ACHN (cell line): Measurements from ENCODE around the gene ALDH1A3.

Source experiments
- DNase-seq: peaks from one replicate; pipeline ENCODE4 v3.0.0-alpha.2; 2015
- in situ Hi-C: cut with HindIII; loops from 2 replicates; pipeline ENCODE4 v1.10.0; 2017; ENCODE audit warnings: low sequenced_read_pairs, low pct_ligation_motif_present, low pct_unique_long_range_greater_than_20kb

The ALDH1A3 gene

GRCh38 chr15:100878130-100878529, 1.5 kb upstream of the ALDH1A3 start:
- in situ Hi-C loops: no loop called here
- no peak for DNase-seq

GRCh38 chr15:100878648-100879047, 983 bp upstream of the ALDH1A3 start:
- DNase-seq: no peak

GRCh38 chr15:100879061-100879463, 569 bp upstream of the ALDH1A3 start:
- DNase-seq: peak; percentile 25
- in situ Hi-C loops: no loop called here

More at GRCh38 chr15:100878648-100879047, 983 bp upstream of the ALDH1A3 start:
- in situ Hi-C loops: no loop called here

- in situ Hi-C loops: no loop called here
- no peak for DNase-seq
Measured at GRCh38 chr15:100880139-100880896, 687 bp downstream of the ALDH1A3 start.

- no peak for DNase-seq
- in situ Hi-C loops: no loop called here
Measured at GRCh38 chr15:100880897-100881242, 1.2 kb downstream of the ALDH1A3 start.

- no peak for DNase-seq
- in situ Hi-C loops: no loop called here
Measured at GRCh38 chr15:100881573-100882336, 2.1 kb downstream of the ALDH1A3 start.

GRCh38 chr15:100885116-100885515, 5.5 kb downstream of the ALDH1A3 start:
- in situ Hi-C loops: no loop called here
- no peak for DNase-seq

- in situ Hi-C loops: no loop called here
- no peak for DNase-seq
Measured at GRCh38 chr15:100885811-100886210, 6.2 kb downstream of the ALDH1A3 start.

GRCh38 chr15:100887211-100887913, 7.7 kb downstream of the ALDH1A3 start:
- in situ Hi-C loops: no loop called here
- no peak for DNase-seq

- no peak for DNase-seq
- in situ Hi-C loops: no loop called here
Measured at GRCh38 chr15:100889385-100890050, 9.9 kb downstream of the ALDH1A3 start.

GRCh38 chr15:100890051-100890720, 10.6 kb downstream of the ALDH1A3 start:
- in situ Hi-C loops: no loop called here
- no peak for DNase-seq

GRCh38 chr15:100890850-100891249, 11.2 kb downstream of the ALDH1A3 start:
- no peak for DNase-seq
- in situ Hi-C loops: no loop called here

GRCh38 chr15:100891307-100892012, 11.8 kb downstream of the ALDH1A3 start:
- in situ Hi-C loops: no loop called here
- DNase-seq: no peak

- no peak for DNase-seq
- in situ Hi-C loops: no loop called here
Measured at GRCh38 chr15:100892013-100892355, 12.4 kb downstream of the ALDH1A3 start.

GRCh38 chr15:100893261-100893963, 13.8 kb downstream of the ALDH1A3 start:
- in situ Hi-C loops: no loop called here
- no peak for DNase-seq

- no peak for DNase-seq
- in situ Hi-C loops: no loop called here
Measured at GRCh38 chr15:100893964-100894295, 14.3 kb downstream of the ALDH1A3 start.

GRCh38 chr15:100895721-100896120, 16.1 kb downstream of the ALDH1A3 start:
- in situ Hi-C loops: no loop called here
- DNase-seq: no peak
